MM.1S (cell line): ENCODE data around the gene OTOP3.

Experiments used
- EZH2 ChIP-seq: fragments of 300-600 bp; sonication (generic); optimal IDR thresholded peaks from 2 replicates; pipeline ENCODE3; 2017; ENCODE audit warnings: low read depth, mild to moderate bottlenecking, antibody characterized with exemption, low read length, mixed read lengths
- EZH2phosphoT487 ChIP-seq: fragments of 300-600 bp; sonication (generic); IDR thresholded peaks from 2 replicates; pipeline ENCODE4 v1.6.1; 2018; ENCODE audit warnings: antibody characterized with exemption, low read length
- TF ChIP-seq, protein P1 (sequence below): fragments of 300-600 bp; sonication (generic); IDR thresholded peaks from 2 replicates; pipeline ENCODE4 v1.5.1; 2016; ENCODE audit warnings: antibody characterized with exemption, low read length, mixed read lengths

DNA sequence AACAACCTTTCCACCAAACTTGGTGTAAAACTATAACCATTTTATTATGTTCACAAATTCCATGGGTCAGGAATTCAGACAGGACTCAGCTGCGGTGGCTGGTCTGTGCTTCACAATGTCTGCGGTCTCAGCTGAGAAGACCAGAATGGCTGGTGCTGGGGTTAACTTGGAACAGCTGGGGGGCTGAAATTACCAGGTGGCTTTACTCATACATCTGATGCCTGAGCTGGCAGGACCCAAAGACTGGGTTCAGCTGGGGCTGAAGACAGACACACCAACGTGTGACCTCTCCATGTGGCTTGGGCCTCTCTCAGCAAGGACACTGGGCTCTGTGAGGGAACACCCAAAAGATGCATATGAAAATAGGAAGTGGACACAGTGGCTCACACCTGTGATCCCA lies 42.5 kb downstream of the OTOP3 start:
- TF ChIP-seq, protein P1, sequence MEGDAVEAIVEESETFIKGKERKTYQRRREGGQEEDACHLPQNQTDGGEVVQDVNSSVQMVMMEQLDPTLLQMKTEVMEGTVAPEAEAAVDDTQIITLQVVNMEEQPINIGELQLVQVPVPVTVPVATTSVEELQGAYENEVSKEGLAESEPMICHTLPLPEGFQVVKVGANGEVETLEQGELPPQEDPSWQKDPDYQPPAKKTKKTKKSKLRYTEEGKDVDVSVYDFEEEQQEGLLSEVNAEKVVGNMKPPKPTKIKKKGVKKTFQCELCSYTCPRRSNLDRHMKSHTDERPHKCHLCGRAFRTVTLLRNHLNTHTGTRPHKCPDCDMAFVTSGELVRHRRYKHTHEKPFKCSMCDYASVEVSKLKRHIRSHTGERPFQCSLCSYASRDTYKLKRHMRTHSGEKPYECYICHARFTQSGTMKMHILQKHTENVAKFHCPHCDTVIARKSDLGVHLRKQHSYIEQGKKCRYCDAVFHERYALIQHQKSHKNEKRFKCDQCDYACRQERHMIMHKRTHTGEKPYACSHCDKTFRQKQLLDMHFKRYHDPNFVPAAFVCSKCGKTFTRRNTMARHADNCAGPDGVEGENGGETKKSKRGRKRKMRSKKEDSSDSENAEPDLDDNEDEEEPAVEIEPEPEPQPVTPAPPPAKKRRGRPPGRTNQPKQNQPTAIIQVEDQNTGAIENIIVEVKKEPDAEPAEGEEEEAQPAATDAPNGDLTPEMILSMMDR: no peak
- TF ChIP-seq EZH2: no peak
- TF ChIP-seq EZH2phosphoT487: no peak
